GM12864 (cell line): Measurements from ENCODE around the gene CGNL1.

Experiments used
- DNase-seq: peaks from one replicate; pipeline ENCODE4 v3.0.0-alpha.2; 2011; ENCODE audit warnings: low read depth
- H3K4me3 ChIP-seq: 2 replicates; pipeline ENCODE4 v1.5.1; 2011; ENCODE audit warnings: mild to moderate bottlenecking, low read depth, low read length, control low read depth
- TF ChIP-seq, protein P1 (sequence below): IDR thresholded peaks from 2 replicates; pipeline ENCODE4 v1.5.1; 2011; ENCODE audit warnings: low read depth, mild to moderate bottlenecking, moderate library complexity, low read length, control low read depth, inconsistent platforms; ENCODE audit errors: missing control alignments

The CGNL1 gene

DNA sequence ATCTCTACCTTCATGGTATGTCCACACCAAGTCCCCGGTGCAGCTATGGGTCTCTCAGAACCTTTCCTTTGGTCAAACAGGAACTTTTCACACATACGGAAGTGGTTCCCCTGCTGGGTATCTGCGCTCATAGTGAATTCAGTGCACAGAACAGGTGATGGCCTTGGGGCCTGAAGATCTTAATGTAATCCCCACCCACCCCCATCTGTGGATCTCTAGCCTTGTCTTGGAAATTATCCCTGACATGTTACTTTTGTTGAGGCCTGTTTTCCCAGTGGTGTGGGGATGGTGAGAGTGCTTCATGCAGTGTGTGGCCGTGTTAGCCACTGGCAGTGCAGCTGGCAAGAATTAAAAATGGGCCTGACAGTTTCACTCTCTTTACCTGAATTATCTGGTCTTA lies 143.5 kb downstream of the CGNL1 start:
- TF ChIP-seq, protein P1, sequence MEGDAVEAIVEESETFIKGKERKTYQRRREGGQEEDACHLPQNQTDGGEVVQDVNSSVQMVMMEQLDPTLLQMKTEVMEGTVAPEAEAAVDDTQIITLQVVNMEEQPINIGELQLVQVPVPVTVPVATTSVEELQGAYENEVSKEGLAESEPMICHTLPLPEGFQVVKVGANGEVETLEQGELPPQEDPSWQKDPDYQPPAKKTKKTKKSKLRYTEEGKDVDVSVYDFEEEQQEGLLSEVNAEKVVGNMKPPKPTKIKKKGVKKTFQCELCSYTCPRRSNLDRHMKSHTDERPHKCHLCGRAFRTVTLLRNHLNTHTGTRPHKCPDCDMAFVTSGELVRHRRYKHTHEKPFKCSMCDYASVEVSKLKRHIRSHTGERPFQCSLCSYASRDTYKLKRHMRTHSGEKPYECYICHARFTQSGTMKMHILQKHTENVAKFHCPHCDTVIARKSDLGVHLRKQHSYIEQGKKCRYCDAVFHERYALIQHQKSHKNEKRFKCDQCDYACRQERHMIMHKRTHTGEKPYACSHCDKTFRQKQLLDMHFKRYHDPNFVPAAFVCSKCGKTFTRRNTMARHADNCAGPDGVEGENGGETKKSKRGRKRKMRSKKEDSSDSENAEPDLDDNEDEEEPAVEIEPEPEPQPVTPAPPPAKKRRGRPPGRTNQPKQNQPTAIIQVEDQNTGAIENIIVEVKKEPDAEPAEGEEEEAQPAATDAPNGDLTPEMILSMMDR, result no peak
- H3K4me3 ChIP-seq, result no peak overlapping the region
- no peak for DNase-seq

DNA sequence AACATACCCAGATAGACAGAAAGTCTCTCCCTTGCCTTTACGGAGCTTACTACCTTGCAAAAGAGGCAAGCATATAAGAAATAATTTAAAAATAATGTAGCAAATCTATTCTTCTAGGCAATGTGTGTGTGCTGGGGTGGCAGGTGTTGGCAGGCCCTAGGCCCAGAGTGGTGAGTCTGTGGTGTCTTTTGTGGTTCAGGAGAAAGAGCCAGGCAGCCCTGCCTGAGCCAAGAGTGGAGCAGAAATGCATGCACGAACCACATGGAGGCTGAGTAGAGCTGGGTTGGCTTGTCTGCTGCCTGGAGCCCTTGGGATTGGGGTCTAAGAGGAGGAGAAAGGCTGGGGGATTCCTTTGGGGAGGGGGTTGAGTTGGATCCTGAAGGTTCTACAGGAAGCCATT lies 145.2 kb downstream of the CGNL1 start:
- no peak for DNase-seq
- no peak overlapping the region for H3K4me3 ChIP-seq
- TF ChIP-seq, protein P1, result no peak

DNA sequence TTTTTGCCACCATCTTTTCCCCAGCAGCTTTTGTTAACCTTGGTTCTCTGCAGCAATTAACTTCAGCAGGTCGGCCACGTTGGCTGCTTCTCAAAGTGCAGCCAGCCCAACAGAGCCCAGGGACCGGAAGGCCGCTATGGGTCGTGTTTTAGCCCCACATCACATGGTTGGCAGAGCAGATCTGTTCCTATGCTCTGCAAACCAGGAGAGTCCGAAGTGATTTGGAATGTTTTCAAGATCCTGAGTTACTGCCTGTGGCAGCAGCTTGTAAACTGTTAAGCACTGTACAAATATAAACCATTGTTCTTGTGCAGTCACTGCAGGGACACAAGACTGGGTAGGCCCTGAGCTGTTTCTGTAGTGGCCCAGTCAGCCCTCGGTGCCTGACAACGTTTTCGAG lies 145.8 kb downstream of the CGNL1 start:
- no peak for DNase-seq
- H3K4me3 ChIP-seq, result no peak overlapping the region
- TF ChIP-seq, protein P1, result no peak

DNA sequence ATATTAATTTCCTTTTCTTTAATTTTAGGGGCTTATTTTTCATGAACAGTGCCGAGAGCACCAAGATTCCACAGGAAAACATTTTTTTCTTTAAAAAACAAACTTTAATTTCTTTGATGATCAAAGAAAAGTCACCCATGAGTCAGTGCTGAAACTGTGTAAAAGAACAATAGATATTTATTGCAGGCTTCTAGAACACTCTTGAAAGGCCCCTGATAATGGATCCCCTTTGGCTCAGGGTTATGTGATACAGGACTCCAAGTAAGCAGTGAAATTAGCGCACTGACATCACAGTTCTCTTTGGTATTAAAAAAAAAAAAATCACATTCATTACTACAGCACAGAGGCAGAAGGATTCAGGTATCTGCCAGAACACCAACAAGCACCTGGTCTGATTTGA lies 149.3 kb downstream of the CGNL1 start:
- DNase-seq, result no peak
- TF ChIP-seq, protein P1, result no peak
- no peak overlapping the region for H3K4me3 ChIP-seq

DNA sequence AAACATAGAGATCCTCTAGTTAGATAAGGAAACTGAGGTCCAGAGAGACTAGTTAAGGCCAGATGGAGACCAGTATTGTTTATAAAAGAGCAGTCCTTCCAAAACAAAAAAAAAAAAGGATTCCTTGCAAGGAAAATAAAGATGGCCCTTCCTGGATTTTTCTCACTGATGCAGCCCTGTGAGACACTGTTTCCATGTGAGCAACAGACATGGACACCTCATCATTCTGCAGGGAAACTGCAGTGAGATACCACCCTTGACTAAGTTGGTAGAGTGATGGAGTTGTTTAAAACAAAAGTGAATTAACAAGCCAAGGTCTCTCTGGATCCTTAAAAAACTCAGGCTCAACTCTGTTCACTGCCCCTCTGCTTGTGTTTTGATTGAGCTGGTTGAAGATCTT lies 149.8 kb downstream of the CGNL1 start:
- TF ChIP-seq, protein P1, result no peak
- DNase-seq, result no peak
- H3K4me3 ChIP-seq, result no peak overlapping the region

DNA sequence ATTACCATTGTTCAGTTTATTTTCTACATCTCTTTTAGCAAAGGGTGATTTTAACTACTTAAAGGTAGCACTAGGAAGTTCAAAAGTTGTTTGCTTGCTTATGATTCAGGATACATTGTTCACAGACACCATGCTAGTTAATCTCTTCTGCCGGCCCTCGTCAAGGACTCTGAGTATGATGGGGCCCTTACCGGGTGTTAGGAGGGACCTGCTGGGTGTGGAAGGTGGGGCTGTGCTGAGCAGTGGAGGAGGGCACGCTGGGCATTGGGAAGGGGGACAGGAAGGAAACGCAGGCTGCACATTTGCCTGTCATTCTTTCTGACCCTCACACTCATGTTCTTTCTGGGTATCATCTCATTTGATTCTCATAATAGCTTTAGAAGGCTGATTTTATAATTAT lies 150.3 kb downstream of the CGNL1 start:
- H3K4me3 ChIP-seq, result no peak overlapping the region
- TF ChIP-seq, protein P1, result no peak
- no peak for DNase-seq

DNA sequence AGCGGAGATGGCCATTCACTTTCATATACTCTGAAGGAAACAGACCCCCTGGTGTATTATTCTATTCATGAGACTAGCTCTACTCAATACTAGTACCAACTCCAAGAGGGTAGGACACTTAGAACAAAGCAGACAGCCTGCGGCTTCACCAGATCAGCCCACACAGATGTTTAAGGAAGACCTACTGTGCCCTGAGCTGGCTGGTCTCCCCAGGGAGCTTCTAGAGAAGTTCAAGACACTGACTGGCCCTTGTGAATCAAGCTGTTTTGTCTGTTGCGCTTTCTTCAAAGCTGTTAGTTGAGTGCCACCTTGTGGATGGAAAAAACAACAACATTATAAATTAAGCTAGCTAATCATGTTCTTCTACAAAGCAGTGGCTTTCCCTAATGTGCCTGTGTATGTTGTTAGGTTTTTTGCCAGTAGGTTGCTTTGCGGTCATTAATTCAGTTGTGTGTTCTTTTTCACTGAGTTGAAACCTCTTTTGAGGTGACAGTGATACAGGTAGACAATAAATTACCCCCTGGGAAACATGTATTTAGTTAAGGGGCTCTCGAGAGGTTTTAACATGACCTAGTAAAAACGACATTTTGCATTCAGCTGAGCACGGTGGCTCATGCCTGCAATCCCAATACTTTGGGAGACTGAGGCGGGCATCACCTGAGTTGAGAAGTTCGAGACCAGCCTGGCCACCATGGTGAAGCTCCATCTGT lies 151.2 kb downstream of the CGNL1 start:
- DNase-seq, result peak; percentile 36
- no peak overlapping the region for H3K4me3 ChIP-seq
- TF ChIP-seq, protein P1, result peak; percentile 51
